Cardiac ventricle fibroblast (primary cell): ENCODE measurements around the gene OCA2. TPM values are rescaled to one million over a fixed set of nuclear protein-coding genes. Genes with fewer than 3 reads are reported as not detected.

Experiments used
- total RNA-seq: library from RNA; depleted of rRNA; stranded (reverse); fragments of >200 nt; gene quantifications from 2 replicates; pipeline ENCODE4 v1.2.3, GENCODE V29; 2015

The OCA2 gene
- not detected in 2 replicates for total RNA-seq

DNA sequence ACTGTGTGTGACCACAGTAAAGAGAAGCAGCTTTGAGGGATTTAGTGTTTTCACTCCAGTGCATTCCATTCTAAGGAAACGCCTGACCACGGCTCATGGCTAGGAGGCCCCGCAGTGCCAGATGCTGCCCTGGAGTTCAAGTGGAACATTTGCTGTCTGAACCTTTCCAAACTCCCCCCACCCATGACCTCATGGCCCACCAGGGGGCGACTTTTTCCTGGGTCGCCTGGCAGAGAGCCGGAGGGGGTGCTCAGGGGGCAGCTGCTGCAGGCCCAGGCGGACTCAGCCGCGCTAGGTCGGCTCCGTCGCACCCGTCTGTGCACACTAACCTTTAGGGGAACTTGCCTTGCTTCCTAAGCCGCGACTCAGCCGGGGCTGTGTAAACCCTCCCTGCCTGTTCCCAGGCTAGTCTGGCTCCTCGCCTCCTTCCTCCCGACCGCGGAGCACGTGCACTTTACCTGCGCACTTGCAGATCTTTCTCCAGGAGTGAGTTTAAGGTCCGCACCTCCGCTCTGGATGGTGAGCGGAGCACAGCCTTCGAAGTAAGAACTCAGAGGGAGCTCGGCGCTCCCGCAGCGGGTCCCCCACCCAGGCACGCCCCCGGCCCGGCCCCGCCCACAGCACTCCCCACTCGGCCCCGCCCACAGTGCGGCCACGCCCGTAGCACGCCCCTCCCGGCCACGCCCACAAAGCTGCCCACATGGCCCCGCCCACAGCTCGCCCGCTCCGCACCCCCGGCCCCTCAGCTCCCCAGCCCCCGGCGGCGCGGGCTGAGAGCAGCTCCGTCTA lies at the start of gene OCA2:
OCA2 (minus strand) TSS at position 550 of the 789 bp plus-strand sequence. CDS start 17,441 bp downstream, outside the sequence.

Other genes starting within 250 kb of the OCA2 start
- gene HERC2, start 222.9 kb upstream of the OCA2 start, total RNA-seq: 33.6 and 36.1 TPM in 2 replicates